Pons (tissue), 1 donor: Measurements from ENCODE around the gene TOX2.

Source experiments
- DNase-seq: peaks from one replicate; pipeline ENCODE4 v3.0.0-alpha.2; 2016; ENCODE audit warnings: low spot score

The TOX2 gene

DNA sequence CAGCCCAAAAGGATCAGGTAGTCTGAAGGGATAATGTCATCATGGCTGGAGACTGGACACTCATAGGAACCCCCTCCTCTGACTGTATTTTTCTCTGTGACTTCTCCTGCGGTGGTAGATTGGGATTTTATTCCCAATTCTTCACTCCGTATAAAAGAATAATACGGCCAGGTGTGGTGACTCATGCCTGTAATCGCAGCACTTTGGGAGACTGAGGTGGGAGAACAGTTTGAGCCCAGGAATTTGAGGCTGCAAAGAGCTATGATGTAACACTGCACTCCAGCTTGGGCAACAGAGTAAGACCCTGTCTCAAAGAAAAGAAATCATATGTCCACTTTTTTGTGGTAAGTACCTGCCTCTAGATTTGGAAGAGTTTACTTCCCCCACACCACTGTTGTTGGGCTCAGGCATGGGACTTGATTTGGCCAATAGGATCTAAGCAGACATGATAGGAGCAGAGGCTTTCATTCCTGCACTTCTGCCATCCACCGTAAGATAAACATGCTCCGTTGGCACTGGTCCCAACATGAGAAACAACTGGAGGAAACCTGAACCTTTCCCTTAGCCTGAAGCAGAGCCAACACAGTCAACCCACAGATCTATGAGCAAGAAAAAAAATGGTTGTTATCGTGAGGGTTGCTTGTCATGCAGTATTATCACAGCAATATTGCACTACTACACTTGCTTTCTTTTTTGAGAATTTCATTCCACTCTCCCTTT is 190.3 kb downstream of the TOX2 start:
- DNase-seq = no peak

DNA sequence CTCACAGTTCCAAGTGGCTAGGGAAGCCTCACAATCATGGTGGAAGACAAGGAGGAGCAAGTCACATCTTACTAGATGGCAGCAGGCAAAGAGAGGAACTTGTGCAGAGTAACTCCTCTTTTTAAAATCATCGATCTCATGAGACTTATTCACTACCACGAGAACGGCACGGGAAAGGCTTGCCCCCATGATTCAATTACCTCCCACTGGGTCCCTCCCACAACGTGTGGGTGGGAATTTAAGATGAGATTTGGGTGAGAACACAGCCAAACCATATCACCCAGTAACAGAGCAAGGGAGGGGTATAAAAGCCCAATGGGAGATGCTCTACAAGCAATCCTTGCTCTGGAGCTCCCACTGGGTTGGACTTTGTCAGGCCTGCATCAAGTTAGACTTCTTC is 192.0 kb downstream of the TOX2 start:
- DNase-seq = no peak

DNA sequence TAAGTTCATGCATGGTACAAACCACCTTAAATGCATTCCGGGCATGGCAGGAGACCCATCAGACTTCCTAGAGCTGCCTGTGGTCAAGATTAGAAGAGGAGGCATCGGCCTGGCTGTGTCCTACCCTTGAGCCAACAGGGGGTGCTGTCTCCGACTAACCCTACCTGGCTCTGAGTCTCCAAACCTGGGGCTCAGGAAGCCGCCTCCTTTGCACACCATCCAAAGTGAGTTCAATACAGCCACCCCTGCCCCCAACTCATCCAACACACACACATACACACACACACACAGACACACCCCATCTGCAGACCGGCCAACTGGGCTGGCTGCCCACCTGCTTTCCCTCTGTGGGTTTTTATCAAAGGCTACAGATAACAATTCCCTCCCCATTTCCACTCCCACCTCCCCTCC is 195.3 kb downstream of the TOX2 start:
- no peak for DNase-seq

DNA sequence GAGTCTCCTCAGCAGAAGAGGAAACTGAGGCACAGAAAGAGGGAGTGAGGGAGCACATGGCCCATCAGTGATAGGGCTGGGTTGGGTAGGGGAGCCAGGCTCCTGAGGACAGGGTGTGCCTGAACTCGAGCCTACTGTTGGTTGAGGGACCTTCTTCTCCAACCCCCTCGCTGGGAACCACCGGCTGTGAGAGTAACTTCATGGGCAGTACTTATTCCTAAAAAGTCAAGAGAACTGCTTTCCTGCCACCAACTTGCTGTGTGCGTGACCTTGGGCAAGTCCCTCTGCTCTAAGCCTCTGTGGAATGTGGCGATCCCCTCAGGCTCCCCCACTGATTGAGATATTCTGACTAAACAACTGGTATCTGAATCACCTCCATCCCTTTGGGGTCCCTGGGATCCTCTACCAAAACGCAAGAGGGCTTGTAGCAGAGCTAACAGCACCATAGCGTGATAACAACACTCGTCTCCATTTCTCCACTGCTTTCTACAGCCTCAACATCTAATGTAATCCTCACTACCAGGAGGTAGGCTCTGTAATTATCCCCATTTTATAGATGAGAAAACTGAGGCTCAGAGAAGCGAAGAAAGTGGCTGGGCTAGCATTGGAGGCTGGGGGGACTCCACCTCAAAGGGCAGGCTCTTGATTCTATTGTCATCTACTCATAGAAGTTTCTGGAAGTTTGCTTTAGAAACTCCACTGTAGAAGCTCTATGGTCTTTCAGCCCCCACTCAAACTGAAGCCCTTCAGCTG is 196.3 kb downstream of the TOX2 start:
- DNase-seq = no peak

DNA sequence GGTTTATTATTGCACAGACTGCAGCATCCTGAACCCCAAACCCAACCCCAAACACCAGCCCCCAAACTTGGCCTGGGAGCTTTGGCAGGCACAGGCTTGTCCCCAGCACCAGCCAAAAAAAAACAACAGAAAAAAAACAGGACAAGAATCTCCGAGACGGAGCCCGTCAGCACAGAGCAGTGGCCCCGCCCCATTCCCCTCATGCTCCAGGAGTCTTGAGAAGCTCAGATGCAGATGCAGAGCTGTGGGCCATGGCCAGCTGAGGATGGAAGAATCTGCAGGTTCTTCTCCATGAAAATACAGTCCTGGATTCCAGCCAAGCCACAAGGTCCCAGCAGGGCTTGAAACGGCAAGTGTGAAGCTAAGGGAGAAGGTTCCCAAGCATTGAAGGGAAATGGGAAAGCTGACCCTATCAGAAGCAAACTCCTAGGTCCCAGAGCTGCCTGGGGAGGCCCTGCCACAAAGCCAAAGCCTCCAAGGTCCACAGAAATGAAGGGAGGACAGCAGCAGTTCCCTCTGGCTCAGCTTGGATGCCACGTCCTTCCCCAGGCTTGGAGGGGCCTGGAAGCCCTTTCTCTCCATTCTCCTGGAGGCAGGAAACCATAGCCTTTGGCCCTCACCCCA is 197.2 kb downstream of the TOX2 start:
- DNase-seq = no peak

DNA sequence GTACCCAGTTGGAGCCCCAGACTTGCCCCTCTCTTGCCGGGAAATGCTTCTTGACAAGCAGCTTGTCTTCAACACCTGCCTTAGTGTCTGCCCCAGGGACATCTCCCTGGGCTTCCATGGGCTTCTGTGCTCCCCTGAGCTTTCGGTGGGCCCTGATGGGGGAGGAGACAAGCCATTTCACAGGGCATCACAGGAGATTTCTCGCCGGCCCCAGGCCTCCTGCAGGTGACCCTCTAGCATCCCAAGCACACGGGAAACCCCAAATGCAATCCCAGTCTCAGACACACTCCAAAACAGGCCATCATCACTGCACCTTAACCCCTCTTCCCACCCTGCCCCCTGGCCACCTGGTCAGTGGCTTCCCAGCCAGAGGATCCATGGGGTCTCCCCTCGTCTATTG is 197.8 kb downstream of the TOX2 start:
- no peak for DNase-seq

DNA sequence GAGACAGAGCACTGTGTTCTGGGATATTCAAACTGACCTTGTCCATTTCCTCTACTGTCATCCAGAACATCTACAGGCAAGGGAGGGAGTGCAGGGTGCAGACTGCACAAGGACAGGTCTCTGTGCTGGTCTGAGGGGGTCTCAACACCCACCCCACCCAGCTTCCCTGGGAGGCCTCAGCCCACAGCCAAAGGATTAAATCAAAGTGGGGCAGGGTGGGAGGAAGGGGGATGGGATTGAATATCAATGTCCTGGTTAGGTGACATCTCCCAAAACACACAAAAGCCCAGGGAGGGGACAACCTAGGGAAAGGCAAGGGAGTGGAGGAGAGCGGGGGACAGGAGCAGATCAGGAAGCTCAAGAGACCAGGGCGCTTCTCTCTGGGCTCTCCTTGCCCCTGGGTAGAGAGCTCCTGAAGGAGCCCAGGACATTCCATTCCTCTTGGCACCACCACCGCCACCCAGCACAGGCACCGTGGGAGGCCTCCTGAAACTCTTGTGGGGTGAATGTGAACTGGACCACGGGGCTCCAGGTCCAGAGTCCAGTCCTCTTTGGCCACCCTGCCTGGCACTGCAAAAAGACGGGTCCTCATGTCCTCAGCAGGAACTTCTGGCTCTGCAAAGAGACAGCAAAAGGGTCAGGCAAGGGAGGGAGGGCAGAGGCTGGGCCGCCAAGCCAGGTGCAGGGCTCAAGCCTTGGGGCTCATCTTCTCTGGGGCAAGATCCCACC is 198.4 kb downstream of the TOX2 start:
- DNase-seq = no peak

DNA sequence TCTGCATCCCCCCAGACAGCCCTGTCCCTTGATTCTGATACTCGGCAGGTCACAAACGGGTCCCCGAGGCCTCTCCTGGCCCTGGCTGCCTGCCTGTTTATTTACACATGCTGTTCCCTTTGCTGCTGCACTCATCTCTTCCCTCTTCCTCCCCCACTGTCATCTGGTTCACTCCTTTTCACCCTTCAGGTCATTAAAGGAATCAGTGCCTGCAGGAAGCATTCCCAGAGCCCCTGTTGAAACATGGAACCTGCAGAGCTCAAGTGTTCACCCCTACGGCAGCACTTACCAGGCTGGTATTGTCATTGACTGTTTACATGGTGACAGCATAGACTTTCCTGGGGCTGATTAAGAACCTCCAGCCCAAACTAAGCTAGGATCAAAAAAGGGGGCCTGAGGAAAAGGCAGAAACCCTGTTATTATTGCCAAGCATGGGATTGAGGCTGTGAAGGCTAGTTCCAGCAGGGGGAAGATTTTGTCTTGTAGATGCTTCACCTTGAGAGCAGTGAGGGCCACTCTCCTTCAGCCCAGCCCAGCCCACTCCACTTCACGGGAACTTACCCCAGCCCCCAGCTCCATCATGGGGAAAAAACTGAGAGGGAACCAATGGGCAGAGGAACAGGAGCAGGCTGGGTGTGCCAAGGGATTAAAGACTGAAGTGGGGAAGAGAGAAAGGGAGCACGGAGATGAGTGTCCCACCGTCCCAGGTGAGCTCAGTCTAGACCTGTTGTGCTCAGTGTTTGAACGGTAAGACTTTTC is 199.1 kb downstream of the TOX2 start:
- no peak for DNase-seq

DNA sequence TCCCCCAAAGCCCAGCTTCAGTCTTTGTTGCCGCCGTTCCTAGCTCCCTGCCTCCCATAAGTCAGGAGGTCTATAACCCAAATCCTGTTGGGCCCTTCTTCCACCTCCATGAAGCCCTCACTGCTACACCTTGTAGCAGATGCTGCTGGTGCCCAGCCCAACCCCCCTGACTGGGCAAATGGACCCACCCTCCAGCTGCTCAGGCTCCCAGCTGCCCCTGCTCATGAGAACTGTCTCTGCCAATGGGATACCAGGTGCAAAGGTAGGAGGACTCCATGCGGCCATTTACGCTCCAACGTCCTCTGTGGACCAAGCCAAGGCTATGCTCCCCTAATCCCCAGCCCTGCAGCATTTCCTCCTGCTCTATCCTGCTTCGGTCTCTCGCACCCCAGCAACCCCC is 200.5 kb downstream of the TOX2 start:
- DNase-seq = no peak

DNA sequence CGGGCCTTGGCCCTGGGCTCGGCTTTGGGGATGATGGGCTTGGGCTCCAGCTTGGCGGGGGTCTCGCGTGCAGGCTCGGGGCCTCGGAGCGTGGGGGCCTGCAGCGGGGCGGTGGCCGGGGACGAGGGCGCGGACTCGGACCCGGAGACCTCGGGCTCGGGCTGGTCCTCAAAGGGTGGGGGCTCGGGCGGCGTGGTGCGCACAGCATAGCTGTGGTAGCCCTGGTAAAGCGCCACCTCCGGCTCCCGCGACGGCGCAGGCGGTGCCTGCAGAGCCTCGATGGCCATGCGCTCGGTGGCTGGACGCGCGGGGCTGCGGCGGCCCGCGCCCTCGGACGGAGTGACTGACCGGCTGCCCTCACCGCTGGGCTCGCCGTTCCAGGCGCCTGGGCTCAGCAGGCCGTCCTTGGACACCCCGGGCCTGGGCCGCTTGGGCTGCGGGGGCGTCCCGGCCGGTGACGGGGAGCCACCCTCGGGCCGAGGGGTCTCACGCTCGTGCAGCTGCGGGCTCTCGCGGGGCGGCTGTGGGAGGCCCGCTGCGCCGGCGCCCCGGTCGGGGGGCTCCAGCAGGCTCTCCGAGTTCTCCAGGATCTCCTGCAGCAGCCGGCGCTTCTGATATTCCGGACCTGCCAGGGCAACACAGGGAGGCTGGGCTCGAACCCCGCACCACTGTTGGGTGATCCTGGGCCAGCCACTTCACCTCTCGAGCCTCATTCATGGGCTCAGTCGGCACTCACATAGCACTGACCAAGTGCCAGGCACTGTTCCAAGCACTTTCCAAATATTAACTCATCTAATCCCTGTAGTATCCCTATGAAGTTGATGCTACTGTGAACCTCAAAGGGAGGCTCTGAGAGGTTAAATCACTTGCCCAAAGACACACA is 201.4 kb downstream of the TOX2 start:
- no peak for DNase-seq

DNA sequence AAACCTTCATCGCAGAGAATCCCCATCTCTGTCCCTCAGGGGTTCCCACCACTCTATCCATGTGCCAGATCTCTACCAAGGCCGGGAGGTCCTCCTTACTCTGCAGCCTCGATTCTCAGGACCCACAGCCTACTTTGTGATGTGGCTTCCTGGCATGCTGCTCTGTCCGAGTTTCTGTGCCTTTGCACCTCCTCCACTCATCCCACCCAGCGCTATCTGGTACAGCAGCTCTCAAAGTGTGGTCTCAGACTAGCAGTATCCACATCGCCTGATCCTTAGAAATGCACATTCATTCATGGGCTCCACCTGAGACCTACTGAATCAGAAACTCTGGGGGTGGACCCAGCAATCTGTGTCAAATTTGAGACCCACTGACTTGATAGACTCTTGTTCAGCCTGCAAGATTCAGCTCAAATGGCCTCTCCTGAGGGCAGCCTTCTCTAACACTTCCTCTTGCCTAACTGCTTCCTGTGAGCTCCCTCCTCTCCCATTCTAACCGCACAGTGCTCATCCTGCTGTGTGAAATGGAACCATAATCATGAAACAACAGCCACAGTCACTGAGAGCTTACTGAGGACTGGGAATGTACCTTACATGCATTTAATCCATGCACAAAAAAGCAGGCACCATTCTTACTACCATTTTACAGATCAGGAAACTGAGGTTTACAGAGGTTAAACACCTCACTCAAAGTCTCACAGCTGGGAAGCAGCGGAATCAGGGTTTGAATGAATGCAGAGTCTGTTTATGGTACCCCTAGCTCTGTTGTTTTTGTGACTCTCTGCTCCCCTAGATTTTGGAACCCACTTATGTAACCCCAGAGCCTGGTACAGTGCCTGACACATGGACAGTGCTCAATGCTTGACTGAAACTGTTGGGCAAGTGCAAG is 202.9 kb downstream of the TOX2 start:
- no peak for DNase-seq

DNA sequence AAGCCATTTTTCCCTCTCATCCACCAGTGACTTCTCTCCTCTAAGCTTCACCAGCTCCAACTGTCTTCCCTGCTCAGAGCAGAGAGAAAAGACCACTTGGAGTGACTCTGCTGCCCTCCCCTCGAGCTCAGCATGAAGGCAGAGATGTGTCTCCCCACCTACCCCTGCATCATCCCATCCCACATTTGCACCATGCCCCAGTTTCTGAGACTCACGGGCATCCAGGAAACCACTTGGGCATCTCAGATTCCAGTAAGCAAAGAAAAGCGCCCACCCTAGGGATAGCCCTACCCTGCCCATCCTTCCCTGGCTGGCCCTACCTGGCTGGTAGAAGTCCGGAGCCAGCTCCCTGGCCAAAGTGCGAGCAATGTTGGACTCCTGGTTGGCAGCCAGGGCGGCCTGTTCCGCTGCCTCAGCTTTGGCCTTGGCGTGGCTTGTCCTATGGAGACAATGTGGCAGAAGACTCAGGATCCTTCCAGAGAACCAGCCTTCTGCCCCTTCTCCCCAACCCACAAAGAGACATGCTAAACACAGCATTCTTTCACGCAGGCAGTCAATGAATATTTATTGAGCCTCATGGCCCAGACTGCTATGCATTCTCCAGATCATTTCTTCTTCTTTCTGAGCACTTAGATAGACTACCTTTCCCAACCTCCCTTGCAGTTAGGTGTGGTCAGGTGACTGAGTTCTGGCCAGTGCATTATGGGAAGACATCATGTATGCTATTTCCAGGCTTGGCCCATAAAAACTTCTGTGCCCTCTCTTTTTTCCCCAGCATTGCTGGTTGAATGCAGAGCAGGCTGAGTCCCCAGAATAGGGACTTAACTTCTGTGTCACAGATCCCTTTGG is 203.8 kb downstream of the TOX2 start:
- no peak for DNase-seq
